Neutrophil (primary cell): ENCODE measurements around the gene MRPL39.

Experiments used
- H3K27ac ChIP-seq: fragments of 200-600 bp; sonication (generic); 2 replicates; pipeline ENCODE4 v1.5.1; 2016; ENCODE audit warnings: mild to moderate bottlenecking, moderate library complexity
- H3K27me3 ChIP-seq: fragments of 200-600 bp; sonication (generic); 2 replicates; pipeline ENCODE4 v1.6.0; 2016; ENCODE audit warnings: mild to moderate bottlenecking
- H3K36me3 ChIP-seq: fragments of 200-600 bp; sonication (generic); 2 replicates; pipeline ENCODE4 v1.5.1; 2017
- H3K4me1 ChIP-seq, 2 experiments: fragments of 200-600 bp in 1 of 2; sonication (generic) in 1 of 2; 1 replicate in 1 of 2; 2 replicates in 1 of 2; pipeline versions ENCODE4 v1.5.1 to v1.6.1; 2013 to 2016; ENCODE audit warnings: low read depth in 1 of 2, low read length in 1 of 2, mild to moderate bottlenecking in 1 of 2, moderate library complexity in 1 of 2; ENCODE audit not compliant: control insufficient read depth in 1 of 2, insufficient read depth in 1 of 2
- H3K4me3 ChIP-seq, 2 experiments: fragments of 200-600 bp in 1 of 2; sonication (generic) in 1 of 2; 1 replicate in 1 of 2; 2 replicates in 1 of 2; pipeline ENCODE4 v1.5.1; 2013 to 2016; ENCODE audit warnings: low read depth in 1 of 2, low read length in 1 of 2, mild to moderate bottlenecking in 1 of 2, moderate library complexity in 1 of 2
- H3K9me3 ChIP-seq: fragments of 200-600 bp; sonication (generic); 2 replicates; pipeline ENCODE4 v1.5.1; 2016
- CTCF ChIP-seq: fragments of 200-600 bp; sonication (generic); IDR thresholded peaks from 2 replicates; pipeline ENCODE4 v1.5.1; 2016; ENCODE audit warnings: antibody characterized with exemption

The MRPL39 gene

GRCh38 chr21:25535849-25536248 is 71.4 kb downstream of the MRPL39 start:
- no peak for TF ChIP-seq CTCF
- H3K36me3 ChIP-seq: no peaks in the 10 kb centered on the region
- H3K4me3 ChIP-seq: no peak overlapping the region
- no peaks in the 10 kb centered on the region for H3K9me3 ChIP-seq
- no peaks in the 10 kb centered on the region for H3K4me1 ChIP-seq
- no peak overlapping the region for H3K27ac ChIP-seq
- no peaks in the 10 kb centered on the region for H3K27me3 ChIP-seq
